Activated CD4-positive, alpha-beta T cell treated with anti-CD3 and anti-CD28 coated beads, Interleukin-2, amount 50 U/mL, for 24 hours (primary cell): ENCODE data around the gene MEI1.
"Not testable (repeated sequence)": the region's sequence is repeated elsewhere in the genome, so short reads cannot be mapped to it uniquely, and the experiment has no call there.

Source experiments
- DNase-seq, 2 donors: peaks; one replicate each; pipeline ENCODE4 v3.0.0-alpha.2; 2020; ENCODE audit warnings: low read depth in 1 of 2, low spot score in 1 of 2

MEI1 gene

GRCh38 chr22:41681616-41682015 lies 17.7 kb upstream of the MEI1 start:
- no peak for DNase-seq

- peak; percentile 74 to 78 for DNase-seq
Measured at GRCh38 chr22:41682033-41682807, 17.1 kb upstream of the MEI1 start.

- DNase-seq, result no peak
Measured at GRCh38 chr22:41683052-41683451, 16.3 kb upstream of the MEI1 start.

- no peak for DNase-seq
Measured at GRCh38 chr22:41683616-41684015, 15.7 kb upstream of the MEI1 start.

- DNase-seq, result no peak
Measured at GRCh38 chr22:41684194-41684593, 15.1 kb upstream of the MEI1 start.

GRCh38 chr22:41686890-41687289 lies 12.4 kb upstream of the MEI1 start:
- DNase-seq, result not testable (repeated sequence)

- DNase-seq, result no peak
Measured at GRCh38 chr22:41687901-41688364, 11.4 kb upstream of the MEI1 start.

- DNase-seq, result peak; percentile 82 to 91
Measured at GRCh38 chr22:41688365-41689211, 10.7 kb upstream of the MEI1 start, which contains the start of gene SNU13. SNU13 (minus strand) TSS chr22:41688867; CDS start chr22:41688796, 71 bp downstream.

GRCh38 chr22:41690476-41690875 lies 8.8 kb upstream of the MEI1 start:
- no peak for DNase-seq

GRCh38 chr22:41695211-41695610 lies 4.1 kb upstream of the MEI1 start:
- no peak for DNase-seq

- no peak for DNase-seq
Measured at GRCh38 chr22:41696703-41697102, 2.6 kb upstream of the MEI1 start.

- DNase-seq, result peak; percentile 90 to 95
Measured at GRCh38 chr22:41697126-41697775, 2.1 kb upstream of the MEI1 start.

- no peak for DNase-seq
Measured at GRCh38 chr22:41700108-41700364, 733 bp downstream of the MEI1 start.

GRCh38 chr22:41702763-41703162 lies 3.5 kb downstream of the MEI1 start:
- DNase-seq, result no peak

- DNase-seq, result no peak
Measured at GRCh38 chr22:41709341-41709740, 10.0 kb downstream of the MEI1 start.

- DNase-seq, result no peak
Measured at GRCh38 chr22:41713004-41713403, 13.7 kb downstream of the MEI1 start.

GRCh38 chr22:41722496-41722895 lies 23.2 kb downstream of the MEI1 start:
- no peak for DNase-seq

- DNase-seq, result no peak
Measured at GRCh38 chr22:41725510-41726110, 26.3 kb downstream of the MEI1 start.

GRCh38 chr22:41731609-41732008 lies 32.3 kb downstream of the MEI1 start:
- DNase-seq, result no peak

- no peak for DNase-seq
Measured at GRCh38 chr22:41732096-41732772, 32.9 kb downstream of the MEI1 start.

GRCh38 chr22:41733241-41733640 lies 33.9 kb downstream of the MEI1 start:
- not testable (repeated sequence) for DNase-seq
